ENCODE results near the gene DAZ3.
"Not testable (repeated sequence)": the region's sequence is repeated elsewhere in the genome, so short reads cannot be mapped to it uniquely, and the experiment has no call there.

GRCh38 chrY:24821836-24822235 lies 8.6 kb upstream of the DAZ3 start:
- TF ChIP-seq CTCF, POLR2A (IDR thresholded peaks at IDR 0.05): not testable (repeated sequence)
